Measurements from ENCODE around the gene FNDC7.

DNA sequence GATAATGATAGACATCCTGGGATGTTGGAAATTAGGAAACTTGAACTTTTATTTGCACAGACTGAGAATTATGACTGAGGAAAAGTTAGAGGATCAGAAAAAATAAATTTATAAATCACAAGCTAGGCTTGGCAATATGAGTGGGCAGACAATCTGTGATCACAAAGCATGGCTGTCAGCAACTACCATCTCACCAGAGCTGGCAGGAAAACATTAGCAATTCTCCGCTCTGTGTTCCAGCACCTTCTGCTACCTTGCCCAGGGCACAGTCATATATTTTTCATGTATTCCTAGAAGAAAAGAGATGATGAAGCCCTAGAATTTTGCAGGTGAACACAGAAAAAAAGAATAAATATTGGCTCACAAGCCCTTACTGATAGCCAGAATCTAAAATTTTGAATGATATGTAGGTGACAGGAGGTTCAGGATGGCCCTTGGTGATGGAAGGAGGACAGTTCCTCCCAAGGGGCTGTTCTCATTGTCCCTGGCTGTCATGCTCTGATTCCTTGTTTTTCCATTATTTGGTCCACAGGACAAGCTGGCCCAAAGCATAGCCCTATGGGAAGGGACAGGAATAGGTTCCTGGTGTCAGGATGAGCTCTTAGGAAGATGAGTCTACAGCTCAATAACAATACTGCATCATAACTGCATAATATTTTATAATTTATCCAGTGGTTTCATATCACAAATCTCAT, 21.6 kb downstream of the FNDC7 start:
- TF ChIP-seq RCOR1 (IDR thresholded peaks at IDR 0.05; ENCODE audit: low read length), result no peak
- TF ChIP-seq TAF1 (IDR thresholded peaks at IDR 0.05; ENCODE audit: borderline replicate concordance, low read depth, low read length), result no peak

All from SK-N-SH (cell line).